Hepatocyte (in vitro differentiated cells): ENCODE results near the gene KNCN.

ENCODE experiments used
- EZH2 ChIP-seq: fragments of 200-600 bp; sonication (generic); IDR thresholded peaks from 2 replicates; pipeline ENCODE4 v1.6.1; 2016; ENCODE audit warnings: antibody characterized with exemption, mild to moderate bottlenecking, borderline replicate concordance
- EZH2phosphoT487 ChIP-seq: fragments of 200-600 bp; sonication (generic); IDR thresholded peaks from one replicate; pipeline ENCODE4 v1.6.1; 2018; ENCODE audit warnings: antibody characterized with exemption, mild to moderate bottlenecking, low read depth, moderate library complexity; ENCODE audit not compliant: unreplicated experiment, severe bottlenecking
- TF ChIP-seq, protein P1 (sequence below): fragments of 200-600 bp; sonication (generic); IDR thresholded peaks from 2 replicates; pipeline ENCODE4 v1.5.1; 2016; ENCODE audit warnings: antibody characterized with exemption, mild to moderate bottlenecking; ENCODE audit not compliant: poor library complexity

DNA sequence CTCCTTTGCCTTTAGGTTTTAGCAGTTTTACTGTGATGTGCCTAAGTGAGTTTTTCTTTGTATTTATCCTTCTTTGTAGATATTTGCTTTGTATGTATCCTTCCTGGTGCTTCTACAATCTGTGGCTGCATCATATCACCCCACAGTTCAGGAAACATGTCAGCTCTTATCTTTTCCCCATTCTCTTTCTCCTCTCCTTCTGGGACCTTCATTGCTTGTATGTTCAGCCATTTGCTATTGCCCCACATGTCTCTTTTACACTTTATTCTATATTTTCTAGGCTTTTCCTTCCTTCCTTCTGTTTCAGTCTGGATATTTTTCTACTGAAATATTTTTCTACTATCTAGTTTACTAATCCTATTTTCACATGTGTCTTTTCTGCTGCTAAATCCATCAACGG lies 14.9 kb downstream of the KNCN start:
- TF ChIP-seq, protein P1, sequence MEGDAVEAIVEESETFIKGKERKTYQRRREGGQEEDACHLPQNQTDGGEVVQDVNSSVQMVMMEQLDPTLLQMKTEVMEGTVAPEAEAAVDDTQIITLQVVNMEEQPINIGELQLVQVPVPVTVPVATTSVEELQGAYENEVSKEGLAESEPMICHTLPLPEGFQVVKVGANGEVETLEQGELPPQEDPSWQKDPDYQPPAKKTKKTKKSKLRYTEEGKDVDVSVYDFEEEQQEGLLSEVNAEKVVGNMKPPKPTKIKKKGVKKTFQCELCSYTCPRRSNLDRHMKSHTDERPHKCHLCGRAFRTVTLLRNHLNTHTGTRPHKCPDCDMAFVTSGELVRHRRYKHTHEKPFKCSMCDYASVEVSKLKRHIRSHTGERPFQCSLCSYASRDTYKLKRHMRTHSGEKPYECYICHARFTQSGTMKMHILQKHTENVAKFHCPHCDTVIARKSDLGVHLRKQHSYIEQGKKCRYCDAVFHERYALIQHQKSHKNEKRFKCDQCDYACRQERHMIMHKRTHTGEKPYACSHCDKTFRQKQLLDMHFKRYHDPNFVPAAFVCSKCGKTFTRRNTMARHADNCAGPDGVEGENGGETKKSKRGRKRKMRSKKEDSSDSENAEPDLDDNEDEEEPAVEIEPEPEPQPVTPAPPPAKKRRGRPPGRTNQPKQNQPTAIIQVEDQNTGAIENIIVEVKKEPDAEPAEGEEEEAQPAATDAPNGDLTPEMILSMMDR: no peak
- TF ChIP-seq EZH2phosphoT487: no peak
- TF ChIP-seq EZH2: no peak
